ENCODE measurements around the gene ESR2. TPM values are rescaled to one million over a fixed set of nuclear protein-coding genes. Genes with fewer than 3 reads are reported as not detected.
A peak's percentile ranks its signal among the peaks of the same experiment; 100 is the strongest.

The ESR2 gene
- total RNA-seq, 1 experiment from 2014 or later: not detected

DNA sequence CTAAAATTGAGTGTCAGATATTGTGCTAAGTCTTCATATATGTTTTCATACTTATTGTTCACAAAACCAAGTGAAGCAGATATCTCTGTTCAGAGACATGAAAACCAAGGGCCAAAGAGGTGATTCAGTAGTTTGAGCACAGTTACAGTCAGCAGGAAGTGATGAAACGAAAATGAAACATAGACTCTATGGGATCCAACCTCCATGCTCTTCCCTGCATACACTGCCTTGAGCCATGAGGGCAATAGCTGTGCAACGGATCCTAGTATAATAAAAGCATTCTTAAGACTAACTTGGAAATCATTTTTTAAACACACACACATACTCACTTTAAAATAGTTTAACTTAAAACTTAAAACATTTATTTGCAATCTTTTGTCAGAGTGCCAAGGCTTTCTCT is 27.9 kb downstream of the ESR2 start:
- DNase-seq (ENCODE audit: low spot score): peak; percentile 10

DNA sequence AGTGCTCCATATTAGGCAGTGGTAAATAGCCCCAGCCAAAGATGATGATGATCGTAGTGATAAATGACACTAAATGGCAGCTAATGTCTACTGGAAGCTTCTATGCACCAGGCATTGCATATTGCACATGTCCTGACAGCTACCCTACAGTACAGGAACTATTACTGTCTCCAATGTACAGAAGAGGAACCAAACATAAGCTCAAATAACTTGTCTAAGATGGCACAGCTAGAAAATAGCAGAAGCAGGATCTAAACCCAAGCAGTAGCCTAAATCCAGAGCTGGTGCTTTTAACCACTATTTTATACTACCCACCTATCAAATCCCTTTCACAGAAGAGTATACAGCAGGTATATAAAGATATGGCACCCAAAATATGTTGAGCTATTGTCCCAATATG is 28.9 kb downstream of the ESR2 start:
- DNase-seq (ENCODE audit: low spot score): no peak

DNA sequence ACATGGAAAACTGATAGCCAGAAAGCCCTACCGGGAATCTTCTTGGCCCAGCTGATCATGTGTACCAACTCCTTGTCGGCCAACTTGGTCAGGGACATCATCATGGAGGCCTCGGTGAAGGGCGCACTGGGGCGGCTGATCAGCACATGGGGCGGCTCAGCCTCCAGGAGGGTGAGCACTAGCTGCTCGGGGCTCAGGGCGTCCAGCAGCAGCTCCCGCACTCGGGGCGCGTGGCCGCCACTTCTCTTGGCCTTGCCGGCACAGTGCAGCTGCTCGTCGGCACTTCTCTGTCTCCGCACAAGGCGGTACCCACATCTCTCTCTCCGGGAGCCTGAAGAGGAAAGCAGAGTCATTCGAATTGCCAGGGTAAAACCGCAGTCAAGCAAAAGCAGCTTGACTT is 33.8 kb downstream of the ESR2 start:
- DNase-seq (ENCODE audit: low spot score): no peak

DNA sequence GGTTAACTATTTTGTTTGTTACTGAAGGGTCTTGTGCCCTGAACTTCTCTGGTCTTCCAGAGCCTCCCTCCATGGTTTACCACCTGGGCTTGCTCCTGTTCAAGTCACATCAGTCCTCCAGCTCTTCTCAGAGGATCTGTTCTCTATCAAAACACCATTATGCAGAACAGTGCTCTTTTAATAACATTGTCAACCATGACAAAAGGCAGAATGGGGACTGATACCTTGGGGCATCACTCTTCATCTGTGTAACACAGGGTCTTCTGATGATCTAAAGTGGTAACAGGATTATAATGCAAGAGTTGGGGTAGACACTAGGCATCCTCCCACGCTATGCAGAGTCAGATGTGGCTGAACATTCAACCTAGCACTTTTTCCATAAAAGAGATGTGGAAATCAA is 38.4 kb downstream of the ESR2 start:
- no peak for DNase-seq (ENCODE audit: low spot score)

DNA sequence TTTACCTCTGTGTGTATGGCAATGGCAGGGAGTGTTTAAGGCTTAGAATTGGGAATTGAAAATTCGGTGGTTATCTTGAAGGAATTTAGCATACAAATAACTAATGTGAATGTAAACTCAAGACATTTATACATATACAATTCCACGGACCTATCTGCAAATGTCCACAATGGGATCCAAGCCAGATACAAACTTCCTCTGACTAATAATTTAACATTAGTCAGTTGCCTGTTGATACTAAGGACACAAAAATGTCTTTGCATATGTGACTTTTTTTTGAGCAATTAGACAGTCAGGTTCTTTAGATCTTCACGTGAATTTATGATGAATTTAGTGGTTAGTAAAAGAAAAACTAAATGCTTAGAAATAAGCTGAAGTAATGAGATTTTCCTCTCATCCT is 40.5 kb downstream of the ESR2 start:
- DNase-seq (ENCODE audit: low spot score): peak; percentile 21

DNA sequence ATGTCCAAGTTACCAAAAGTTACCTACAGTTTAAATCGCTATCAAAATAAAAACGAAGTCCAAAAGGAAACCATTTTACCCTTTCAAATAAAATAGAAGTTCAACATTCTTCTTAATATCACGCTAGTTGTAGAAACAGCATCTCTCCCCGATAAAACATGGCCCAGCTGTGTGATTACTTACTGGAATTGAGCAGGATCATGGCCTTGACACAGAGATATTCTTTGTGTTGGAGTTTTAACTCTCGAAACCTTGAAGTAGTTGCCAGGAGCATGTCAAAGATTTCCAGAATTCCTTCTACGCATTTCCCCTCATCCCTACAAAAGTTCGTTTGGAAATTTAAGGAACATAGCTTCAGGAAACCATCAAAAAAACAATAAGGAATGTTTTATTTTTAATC is 44.8 kb downstream of the ESR2 start:
- DNase-seq (ENCODE audit: low spot score): no peak

DNA sequence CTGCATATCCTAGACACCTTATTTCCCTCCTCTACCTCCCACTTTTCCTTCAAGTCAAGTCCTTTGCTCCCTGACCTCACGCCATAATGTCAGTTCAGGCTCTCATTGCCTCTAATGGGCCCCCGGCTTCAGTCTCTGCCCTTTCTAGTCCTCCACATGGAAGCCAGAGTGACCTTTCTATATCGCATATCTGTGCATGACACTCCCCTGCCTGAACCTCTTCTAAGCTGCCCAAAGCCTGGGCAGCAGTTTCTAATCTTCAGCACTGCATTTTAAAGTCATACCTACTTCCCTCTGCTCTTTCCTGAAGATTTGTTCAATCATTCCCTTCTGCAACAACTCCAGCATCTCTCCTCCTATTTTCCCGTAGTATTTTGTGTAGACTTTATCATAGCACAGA is 45.5 kb downstream of the ESR2 start:
- no peak for DNase-seq (ENCODE audit: low spot score)

DNA sequence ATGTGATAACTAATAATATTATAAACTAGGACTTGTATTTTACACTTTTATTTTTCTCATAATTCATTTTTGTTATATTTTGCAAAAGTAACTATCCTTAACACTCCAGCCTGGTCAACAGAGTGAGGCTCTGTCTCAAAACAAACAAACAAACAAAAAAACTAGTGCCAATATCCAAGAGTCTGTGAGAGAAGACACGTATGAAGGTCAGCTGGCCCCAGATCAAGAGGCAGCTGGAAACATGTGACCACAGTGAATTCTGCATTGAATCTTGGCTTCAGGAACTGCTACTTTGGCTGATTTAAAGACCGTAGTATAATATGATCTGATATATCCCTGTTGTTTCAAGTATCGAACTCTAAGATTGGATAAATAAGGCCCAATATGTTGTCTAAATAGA is 47.0 kb downstream of the ESR2 start:
- DNase-seq (ENCODE audit: low spot score): no peak

DNA sequence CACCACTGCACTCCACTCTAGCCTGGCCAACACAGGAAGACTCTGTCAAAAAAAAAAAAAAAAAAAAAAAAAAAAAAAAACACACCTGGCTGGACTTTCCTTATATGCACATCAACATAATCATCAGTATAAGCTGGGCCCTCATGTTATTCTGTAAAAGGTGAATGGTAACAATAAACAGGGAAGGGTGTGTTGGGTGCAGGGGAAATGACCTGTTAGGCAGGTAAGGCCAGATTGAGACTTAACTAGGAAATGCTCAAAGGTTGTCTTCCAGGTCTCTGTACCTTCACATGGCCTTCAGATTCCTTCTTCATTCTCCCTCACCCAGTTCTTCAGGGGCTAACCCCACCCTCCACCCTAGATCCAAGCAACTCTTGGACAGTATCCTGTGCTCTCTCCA is 47.5 kb downstream of the ESR2 start:
- DNase-seq (ENCODE audit: low spot score): no peak

DNA sequence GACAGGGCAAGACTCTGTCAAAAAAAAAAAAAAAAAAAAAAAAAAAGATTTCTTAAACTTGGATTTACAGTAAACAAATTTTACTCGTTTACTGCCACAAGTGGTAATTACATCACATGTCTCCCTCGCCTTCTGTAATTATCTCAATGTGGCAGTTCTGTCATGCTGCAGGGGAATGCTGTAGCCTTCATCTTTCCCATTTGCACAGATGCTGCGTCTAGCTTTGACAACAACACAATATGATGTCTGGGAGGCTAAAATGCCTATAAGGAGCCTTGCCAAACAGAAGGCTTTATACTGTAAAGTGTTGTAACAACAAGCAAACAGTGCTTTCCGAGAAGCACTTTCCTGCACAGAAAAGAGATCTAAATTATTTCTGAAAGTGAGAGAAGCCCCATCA is 48.7 kb downstream of the ESR2 start:
- no peak for DNase-seq (ENCODE audit: low spot score)

DNA sequence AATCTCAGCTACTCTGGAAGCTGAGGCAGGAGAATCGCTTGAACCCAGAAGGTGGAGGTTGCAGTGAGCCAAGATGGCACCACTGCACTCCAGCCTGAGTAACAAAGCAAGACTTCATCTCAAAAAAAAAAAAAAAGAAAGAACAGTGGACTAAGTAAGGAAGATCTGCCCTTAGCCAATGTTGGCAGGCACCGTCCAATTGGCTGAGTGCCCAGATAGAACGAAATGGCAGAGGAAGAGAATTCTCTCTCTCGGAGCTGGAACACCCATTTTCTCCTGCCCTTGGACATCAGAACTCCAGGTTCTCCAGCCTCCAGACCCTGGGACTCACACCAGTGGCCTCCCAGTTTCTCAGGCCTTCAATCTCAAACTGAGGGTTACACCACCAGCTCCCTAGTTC is 49.9 kb downstream of the ESR2 start:
- DNase-seq (ENCODE audit: low spot score): no peak

DNA sequence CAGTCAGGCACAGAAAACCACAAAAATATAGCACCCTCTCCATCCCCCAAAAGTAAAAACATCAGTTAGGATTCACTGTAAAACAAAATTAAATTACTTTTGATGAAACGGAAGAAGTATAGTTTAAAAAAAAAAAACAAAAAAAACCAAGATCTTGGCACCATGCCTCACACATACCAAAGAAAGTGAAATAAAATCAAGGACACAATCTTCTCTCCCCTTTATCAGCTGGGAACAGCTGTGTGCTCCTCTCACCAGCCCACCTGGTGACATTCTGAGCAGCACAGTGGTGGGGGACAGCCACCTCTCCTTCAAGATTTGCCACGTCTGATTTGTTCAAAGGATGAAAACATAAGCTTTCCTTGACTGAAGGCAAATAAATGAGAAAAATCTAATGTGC is 55.5 kb downstream of the ESR2 start:
- no peak for DNase-seq (ENCODE audit: low spot score)

DNA sequence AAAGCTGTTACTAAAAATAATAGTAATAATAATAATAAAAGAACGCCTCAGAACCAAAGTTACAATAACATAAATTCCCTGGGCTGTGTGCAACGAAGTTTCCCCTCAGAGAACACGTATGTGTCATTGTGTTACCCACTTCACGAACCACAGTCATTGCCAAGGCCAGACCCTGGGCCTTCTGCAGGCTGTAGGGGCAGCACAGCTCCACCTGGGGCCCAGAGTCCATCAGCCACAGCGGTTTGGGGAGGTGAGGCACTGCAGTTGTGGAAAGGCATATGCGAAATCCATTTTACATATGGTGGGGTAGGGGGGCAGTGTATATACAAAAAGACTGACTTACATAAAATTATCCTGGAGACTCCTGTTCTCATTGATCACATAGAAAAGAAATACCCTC is 56.1 kb downstream of the ESR2 start:
- DNase-seq (ENCODE audit: low spot score): no peak

DNA sequence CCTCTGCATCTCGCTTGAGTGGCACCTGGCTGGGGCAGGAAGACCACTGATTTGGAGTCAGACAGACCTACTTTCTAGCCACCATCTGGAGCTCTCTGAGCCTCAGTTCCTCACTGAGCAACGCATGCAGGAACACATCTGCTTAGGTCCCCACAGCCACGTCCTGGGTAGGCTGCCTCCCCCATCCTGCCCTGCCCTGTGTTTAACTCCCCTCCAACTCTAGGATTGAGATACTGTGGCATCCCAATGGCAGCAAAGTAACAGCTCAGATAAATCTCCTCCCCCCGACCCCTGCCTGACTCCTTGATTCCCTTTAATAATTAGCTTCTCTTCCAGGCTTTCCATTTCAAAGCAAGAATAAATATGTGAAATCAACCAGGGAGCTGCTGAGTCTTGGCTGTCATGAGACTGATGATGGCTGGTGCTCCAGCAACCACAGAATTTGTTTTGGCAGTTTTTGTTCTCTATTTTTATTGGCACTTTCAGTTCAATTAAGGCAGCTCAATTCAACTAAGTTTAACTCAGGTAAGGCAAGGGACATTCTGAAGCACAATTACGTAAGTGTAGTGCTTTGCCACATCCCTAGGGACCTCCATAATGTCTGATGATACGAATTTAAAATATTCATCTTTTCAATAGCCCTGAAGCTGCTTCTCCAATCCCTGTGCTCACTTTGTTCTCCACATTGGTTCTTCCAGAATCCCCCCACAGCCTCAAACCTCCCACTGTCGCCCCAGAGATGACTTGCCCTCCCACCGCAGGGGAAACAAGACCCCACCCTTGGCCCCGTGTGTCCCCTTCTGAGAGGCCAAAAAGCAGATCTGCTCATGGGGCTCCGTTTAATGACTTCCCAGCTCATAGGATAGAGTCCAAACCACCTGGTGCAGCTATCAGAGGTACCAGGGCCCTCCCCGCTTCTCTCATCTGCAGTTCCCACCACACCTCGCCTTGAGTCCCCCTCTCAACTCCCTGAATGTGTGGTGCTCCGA is 58.2 kb downstream of the ESR2 start:
- DNase-seq (ENCODE audit: low spot score): no peak

DNA sequence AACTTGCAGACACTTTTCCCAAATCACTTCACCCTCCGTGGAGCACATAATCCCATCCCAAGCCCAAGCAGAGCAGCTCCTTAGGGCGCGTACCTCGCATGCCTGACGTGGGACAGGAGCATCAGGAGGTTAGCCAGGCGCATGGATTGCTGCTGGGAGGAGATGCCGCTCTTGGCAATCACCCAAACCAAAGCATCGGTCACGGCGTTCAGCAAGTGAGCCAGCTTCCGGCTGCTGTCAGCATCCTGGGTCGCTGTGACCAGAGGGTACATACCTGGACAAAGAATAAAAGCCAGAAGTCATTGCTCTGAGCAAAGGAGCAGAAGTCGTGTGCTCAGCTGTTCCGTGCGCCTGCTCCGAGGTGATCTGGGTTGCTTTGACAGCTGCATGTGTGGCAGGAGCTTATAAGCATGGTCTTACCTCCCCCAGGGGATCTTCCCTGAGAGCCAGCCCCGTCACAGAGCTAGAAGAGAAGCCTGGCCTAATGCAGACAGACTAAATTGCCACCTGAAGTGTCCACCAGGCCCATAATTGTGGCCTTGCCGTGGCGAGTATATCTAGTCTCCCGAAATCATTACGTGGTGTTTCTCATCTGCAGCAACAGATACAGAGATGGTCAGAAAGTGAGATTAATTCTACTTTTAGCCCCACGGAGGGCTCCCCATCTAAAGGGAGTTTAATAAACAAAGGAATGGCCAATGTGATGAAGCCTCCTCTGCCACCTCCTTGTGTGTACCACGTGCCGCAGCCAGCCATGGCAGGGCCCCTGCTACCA is 59.1 kb downstream of the ESR2 start:
- peak; percentile 2 for DNase-seq (ENCODE audit: low spot score)

DNA sequence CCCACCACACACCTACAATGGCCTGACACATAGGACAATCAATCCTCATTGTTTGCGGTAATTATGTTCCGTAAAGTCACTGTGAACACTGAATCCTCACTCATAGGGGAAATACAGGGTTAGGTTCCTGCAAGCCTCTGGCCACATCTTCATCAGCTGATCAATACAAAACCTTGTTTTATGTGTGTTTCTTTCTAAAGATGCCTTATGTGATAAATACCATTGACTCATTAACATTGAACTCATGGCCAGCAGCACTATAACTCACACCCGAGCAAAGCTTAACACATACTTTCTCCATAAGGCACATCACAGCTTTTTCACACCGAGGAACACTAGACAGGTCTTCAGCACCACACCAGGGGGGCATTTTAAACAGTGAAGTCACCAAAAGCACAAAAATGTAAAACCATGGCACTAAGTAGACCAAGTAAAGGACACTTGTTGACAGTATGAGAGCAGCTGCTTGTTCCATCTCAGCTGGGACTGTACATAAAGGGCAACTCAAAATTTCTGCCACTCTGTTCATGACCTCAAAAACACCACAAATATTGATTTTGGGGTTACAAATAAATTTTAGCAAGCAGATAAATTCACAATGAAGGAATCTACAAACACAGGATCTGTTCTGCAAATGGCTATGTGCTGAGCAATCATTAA is 60.5 kb downstream of the ESR2 start:
- no peak for DNase-seq (ENCODE audit: low spot score)

DNA sequence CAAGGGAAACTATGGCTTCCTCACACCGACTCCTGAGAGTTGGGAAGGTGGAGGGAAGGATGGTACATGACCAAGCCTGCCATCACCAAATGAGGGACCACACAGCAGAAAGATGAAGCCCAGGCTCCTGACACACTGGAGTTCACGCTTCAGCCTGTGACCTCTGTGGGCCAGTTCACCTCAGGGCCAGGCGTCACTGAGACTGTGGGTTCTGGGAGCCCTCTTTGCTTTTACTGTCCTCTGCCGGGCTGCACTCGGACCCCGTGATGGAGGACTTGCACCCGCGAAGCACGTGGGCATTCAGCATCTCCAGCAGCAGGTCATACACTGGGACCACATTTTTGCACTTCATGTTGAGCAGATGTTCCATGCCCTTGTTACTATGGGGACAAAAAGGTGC is 61.2 kb downstream of the ESR2 start:
- no peak for DNase-seq (ENCODE audit: low spot score)

DNA sequence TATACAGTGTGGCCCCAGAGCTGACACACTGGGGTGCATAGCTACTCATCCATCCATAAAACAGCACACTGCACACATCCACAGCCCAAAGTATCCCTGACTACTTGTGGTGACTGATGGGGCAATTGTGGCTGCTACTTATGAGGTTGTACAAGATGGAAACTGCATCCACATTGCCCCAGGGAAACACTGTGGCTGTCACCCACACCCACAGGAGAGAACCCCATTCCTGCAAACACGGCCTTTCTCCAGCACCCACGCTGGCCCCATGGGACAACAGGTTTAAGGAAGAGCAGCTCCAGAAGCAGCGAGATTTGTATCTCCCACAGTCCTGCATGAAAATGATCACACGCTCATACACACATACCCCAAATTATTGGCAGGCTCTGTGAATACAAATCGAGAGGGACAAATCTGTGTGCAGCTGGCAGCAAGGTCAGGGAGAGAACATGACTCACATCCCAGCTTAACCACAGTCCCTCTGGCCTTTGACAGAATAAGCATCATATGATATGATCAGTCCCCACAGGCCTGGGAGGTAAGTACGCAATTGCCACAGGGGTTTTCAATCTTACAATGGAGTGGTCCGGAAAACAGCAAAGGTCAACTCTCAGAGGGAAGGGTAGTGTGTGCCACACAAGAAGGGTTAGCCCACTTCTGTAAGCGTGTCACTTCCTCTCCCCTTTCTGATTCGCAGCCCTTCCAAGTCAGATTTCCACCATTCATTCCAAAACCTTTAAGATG is 61.9 kb downstream of the ESR2 start:
- peak; percentile 75 for DNase-seq (ENCODE audit: low spot score)

DNA sequence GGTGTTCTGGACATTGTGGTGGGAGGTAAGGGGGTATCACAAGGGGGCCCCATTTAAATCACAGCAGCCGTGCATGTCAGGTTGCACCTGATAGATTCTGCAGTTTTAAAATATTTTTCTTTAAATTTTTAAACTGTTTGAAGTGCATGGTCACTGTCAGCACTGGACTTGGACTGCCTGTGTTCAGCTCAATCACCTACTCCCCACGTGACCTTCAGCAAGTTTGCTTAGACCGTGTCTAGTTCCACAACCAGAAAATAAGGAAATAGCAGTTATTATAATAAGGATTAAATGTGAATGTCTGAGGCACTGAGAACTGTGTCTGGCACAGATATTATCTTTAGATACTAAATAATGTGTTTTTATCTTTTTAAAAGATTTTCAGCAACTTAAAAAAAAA is 64.7 kb downstream of the ESR2 start:
- DNase-seq (ENCODE audit: low spot score): no peak

DNA sequence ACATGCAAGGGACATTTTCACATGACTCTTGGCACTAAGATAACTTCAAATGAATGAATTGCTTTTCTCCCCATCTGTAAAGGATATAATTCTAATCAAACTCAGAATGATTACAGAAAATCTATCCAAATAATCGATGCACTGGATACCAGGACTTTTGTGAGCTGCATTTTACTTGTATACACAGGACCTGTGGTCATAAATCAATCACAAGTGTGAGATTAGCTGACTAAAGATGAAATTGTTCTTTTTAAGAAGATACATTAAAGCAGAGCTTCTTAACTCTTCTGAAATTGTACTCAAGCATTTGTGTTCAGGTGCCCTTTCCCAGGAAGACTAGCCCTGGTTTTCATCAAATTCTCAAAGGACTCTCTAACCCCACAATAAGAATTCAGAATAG is 66.3 kb downstream of the ESR2 start:
- no peak for DNase-seq (ENCODE audit: low spot score)

DNA sequence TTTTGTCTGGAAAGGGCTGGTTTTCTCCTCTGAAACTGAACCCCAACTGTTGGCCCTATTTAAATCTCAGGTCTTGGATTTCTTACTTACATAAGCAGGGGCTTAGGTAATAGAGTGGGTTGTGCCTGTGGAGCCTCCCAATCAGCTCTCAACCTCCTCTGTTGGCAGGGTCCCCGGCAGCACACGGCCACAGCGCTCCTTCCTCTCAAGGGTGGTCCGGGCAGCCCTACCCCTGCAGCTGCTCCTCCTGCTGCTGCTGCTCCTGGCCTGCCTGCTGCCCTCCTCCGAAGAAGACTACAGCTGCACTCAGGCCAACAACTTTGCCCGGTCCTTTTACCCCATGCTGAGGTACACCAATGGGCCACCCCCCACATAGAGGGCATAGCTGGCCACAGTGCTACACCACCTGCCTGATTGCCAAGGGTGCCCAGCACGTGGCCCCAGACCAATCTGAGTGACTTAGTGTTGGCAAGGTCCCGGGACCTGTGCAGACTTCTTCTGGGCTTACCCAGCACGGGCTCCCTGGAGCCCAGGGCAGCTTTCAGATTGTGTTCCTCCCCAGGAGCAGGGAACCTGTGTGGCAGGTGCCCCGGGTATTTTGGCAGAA is 68.9 kb downstream of the ESR2 start:
- no peak for DNase-seq (ENCODE audit: low spot score)

All from A172 (cell line).